ENCODE results near the gene MORC2. TPM values are rescaled to one million over a fixed set of nuclear protein-coding genes. Genes with fewer than 3 reads are reported as not detected.

Gene MORC2
- total and polyA plus RNA-seq, 10 of the 15 experiments (the other 5 are each of a cell fraction or from before 2014, with no cell fraction given) = 1.7 to 16.3 (median 9.0) TPM

- Histone ChIP-seq H4K20me1 (ENCODE audit: control insufficient read depth, insufficient read depth) (no peaks in the 10 kb centered on the region; the same call in 1 of the 2 replicates), H3K36me3 (ENCODE audit: control insufficient read depth in 2 of 2, insufficient read depth in 2 of 2, low read length in 1 of 2) (peaks cover 0 to 15% of the 10 kb centered on the region in 2 experiments; a peak in 2 of 4 replicates), H3K9ac (ENCODE audit: control insufficient read depth, insufficient read depth, low read length) (no peak overlapping the region), H3K4me3 (no peak overlapping the region), H3K79me2 (ENCODE audit: control insufficient read depth, insufficient read depth, low read length) (no peaks in the 10 kb centered on the region), H3K4me2 (ENCODE audit: control insufficient read depth, insufficient read depth) (no peak overlapping the region), H3K9me3 (replicated peaks; ENCODE audit: control insufficient read depth, insufficient read depth, low read length) (no peaks in the 10 kb centered on the region), H3K27me3 (replicated peaks in 1 of 2; ENCODE audit: control insufficient read depth in 2 of 2, insufficient read depth in 2 of 2, low read length in 1 of 2) (no peaks in the 10 kb centered on the region), H3K27ac (ENCODE audit: control insufficient read depth, insufficient read depth) (no peak overlapping the region), H3K4me1 (ENCODE audit: control insufficient read depth, insufficient read depth, low read length) (no peaks in the 10 kb centered on the region), H2AFZ (ENCODE audit: control insufficient read depth, low read depth, low read length) (no peak overlapping the region)
- ChIA-PET SMC1A (ENCODE audit: uncharacterized antibody, unreplicated experiment) (no interaction called here), POLR2A (no interaction called here), CTCF (interaction anchor here (2.8 kb wide), 1 partner anchor 31 kb away, joined by 13 read pairs; no protein-coding TSS in a partner anchor), RAD21 (ENCODE audit: unreplicated experiment) (interaction anchor here (0.6 kb wide), 1 partner anchor 33 kb away, joined by 4 read pairs; no protein-coding TSS in a partner anchor)
- no peak for TF ChIP-seq RCOR1 (conservative IDR thresholded peaks at IDR 0.05; ENCODE audit: low read depth, low read length)
- 35% methylated on average over 17 of the region's 17 CpGs for WGBS (ENCODE audit: insufficient coverage, insufficient replicate concordance, low lambda C conversion rate, missing lambda C conversion rate)
- BruUV-seq (replicated peaks) = no TSS peak
- ATAC-seq (no peak), FAIRE-seq (no peak), DNase-seq (ENCODE audit: low read depth, low spot score) (no peak)
- in situ Hi-C loops (cut with MboI) = no loop called here
- intact Hi-C loops (cut with micrococcal nuclease; ENCODE audit: unreplicated experiment) = no loop called here
Measured at GRCh38 chr22:30889268-30889995, 79.1 kb downstream of the MORC2 start.

GRCh38 chr22:30887861-30888260 lies 80.7 kb downstream of the MORC2 start:
- Histone ChIP-seq H3K9me3 (replicated peaks; ENCODE audit: control insufficient read depth, insufficient read depth, low read length) (no peaks in the 10 kb centered on the region), H3K36me3 (ENCODE audit: control insufficient read depth in 2 of 2, insufficient read depth in 2 of 2, low read length in 1 of 2) (peaks cover 0 to 13% of the 10 kb centered on the region in 2 experiments; a peak in 2 of 4 replicates), H3K4me3 (no peak overlapping the region), H3K9ac (ENCODE audit: control insufficient read depth, insufficient read depth, low read length) (no peak overlapping the region), H3K4me1 (ENCODE audit: control insufficient read depth, insufficient read depth, low read length) (no peaks in the 10 kb centered on the region), H3K27ac (ENCODE audit: control insufficient read depth, insufficient read depth) (no peak overlapping the region), H2AFZ (ENCODE audit: control insufficient read depth, low read depth, low read length) (no peak overlapping the region), H3K4me2 (ENCODE audit: control insufficient read depth, insufficient read depth) (no peak overlapping the region), H3K79me2 (ENCODE audit: control insufficient read depth, insufficient read depth, low read length) (no peaks in the 10 kb centered on the region), H4K20me1 (ENCODE audit: control insufficient read depth, insufficient read depth) (no peaks in the 10 kb centered on the region; the same call in 1 of the 2 replicates), H3K27me3 (replicated peaks in 1 of 2; ENCODE audit: control insufficient read depth in 2 of 2, insufficient read depth in 2 of 2, low read length in 1 of 2) (no peaks in the 10 kb centered on the region)
- ATAC-seq (no peak), FAIRE-seq (no peak), DNase-seq (ENCODE audit: low read depth, low spot score) (no peak)
- CTCF ChIA-PET = no interaction called here
- WGBS (ENCODE audit: insufficient coverage, insufficient replicate concordance, low lambda C conversion rate, missing lambda C conversion rate) = 44% methylated on average over 5 of the region's 5 CpGs
- intact Hi-C loops (cut with micrococcal nuclease; ENCODE audit: unreplicated experiment) = no loop called here
- in situ Hi-C loops (cut with MboI) = no loop called here
- RAD21 ChIA-PET (ENCODE audit: unreplicated experiment) = no interaction called here
- POLR2A ChIA-PET = no interaction called here
- SMC1A ChIA-PET (ENCODE audit: uncharacterized antibody, unreplicated experiment) = no interaction called here
- no TSS peak for BruUV-seq (replicated peaks)
- no peak for TF ChIP-seq IRF3 (IDR thresholded peaks at IDR 0.05)
- no peak for TF ChIP-seq SKIL (IDR thresholded peaks at IDR 0.05; ENCODE audit: low read depth, poor library complexity, severe bottlenecking)
- TF ChIP-seq BHLHE40 (IDR thresholded peaks at IDR 0.05; ENCODE audit: borderline replicate concordance in 1 of 2, low read depth in 2 of 2, low read length in 1 of 2) = no peak
- no peak for TF ChIP-seq E2F8 (IDR thresholded peaks at IDR 0.05; ENCODE audit: low read depth, partially characterized antibody)
- no peak for TF ChIP-seq RFX5 (IDR thresholded peaks at IDR 0.05; ENCODE audit: low read depth, low read length)
- TF ChIP-seq SRF (IDR thresholded peaks at IDR 0.05; ENCODE audit: low read depth in 2 of 2, low read length in 2 of 2) = no peak
- no peak for TF ChIP-seq NR2C2 (IDR thresholded peaks at IDR 0.05; ENCODE audit: borderline replicate concordance, control insufficient read depth, insufficient read length, low read depth)
- no peak for TF ChIP-seq EED (IDR thresholded peaks at IDR 0.05; ENCODE audit: low read depth)
- TF ChIP-seq PAX8 (IDR thresholded peaks at IDR 0.05) = no peak

All from GM12878 (cell line).